Activated CD4-positive, alpha-beta T cell treated with anti-CD3 and anti-CD28 coated beads for 36 hours (primary cell): ENCODE measurements around the gene ANKRD44. TPM values are rescaled to one million over a fixed set of nuclear protein-coding genes. Genes with fewer than 3 reads are reported as not detected.
A peak's percentile ranks its signal among the peaks of the same experiment; 100 is the strongest.

ENCODE experiments used
- ATAC-seq: fragments of 200-7000 bp; cut with Tn5 transposase; one replicate; pipeline ENCODE4 v1.10.0; 2021; ENCODE audit warnings: mild to moderate bottlenecking, moderate library complexity
- CTCF ChIA-PET: fragments of 350-600 bp; sonication (Branson Sonifier 250); formaldehyde crosslinking; loops from one replicate; lab custom pipeline; 2021; ENCODE audit warnings: antibody characterized with exemption; lab: Charles Lee
- POLR2A ChIA-PET: fragments of 350-600 bp; sonication (Branson Sonifier 250); formaldehyde crosslinking; loops from one replicate; lab custom pipeline; 2021; ENCODE audit warnings: antibody characterized with exemption, inconsistent platforms; lab: Charles Lee
- DNase-seq: peaks from one replicate; pipeline ENCODE4 v3.0.0-alpha.2; 2020
- H3K27ac Mint-ChIP-seq: one replicate; pipeline ENCODE4 v1.8.0; 2021; ENCODE audit warnings: mixed read lengths
- H3K27me3 Mint-ChIP-seq: one replicate; pipeline ENCODE4 v1.8.0; 2021; ENCODE audit warnings: mixed read lengths
- H3K36me3 Mint-ChIP-seq: one replicate; pipeline ENCODE4 v1.8.0; 2021; ENCODE audit warnings: low read depth, mixed read lengths
- H3K4me1 Mint-ChIP-seq: one replicate; pipeline ENCODE4 v1.8.0; 2021; ENCODE audit warnings: mixed read lengths
- H3K4me3 Mint-ChIP-seq: one replicate; pipeline ENCODE4 v1.8.0; 2021; ENCODE audit warnings: mild to moderate bottlenecking, moderate library complexity, mixed read lengths
- H3K9me3 Mint-ChIP-seq: one replicate; pipeline ENCODE4 v1.8.0; 2021; ENCODE audit warnings: low read depth, mixed read lengths
- intact Hi-C, 2 experiments: fragments of 100-400 bp; cut with DNase I in 1 of 2; cut with micrococcal nuclease in 1 of 2; formaldehyde crosslinking; loops; one replicate each; pipeline versions ENCODE4 v1.14.2 to v1.15.1; 2022 to 2024; cut with DNase I, micrococcal nuclease
- total RNA-seq, 2 experiments: library from RNA; stranded (reverse); gene quantifications; one replicate each; pipeline ENCODE4 v1.2.3, GENCODE V29; 2021

The ANKRD44 gene
- total RNA-seq, 2 experiments from 2014 or later, result 122 to 181 TPM

- intact Hi-C loops, result loop anchor here in 1 of 2 experiments (2.0 kb wide), 1 partner anchor 37 kb away; no protein-coding TSS in a partner anchor
- Mint-ChIP-seq H3K9me3 (no peaks in the 10 kb centered on the region), H3K4me1 (peaks cover 93% of the 10 kb centered on the region), H3K27me3 (no peaks in the 10 kb centered on the region), H3K36me3 (peaks cover 18% of the 10 kb centered on the region), H3K27ac (peak overlapping the region; percentile 92), H3K4me3 (peak overlapping the region; percentile 51)
- ATAC-seq (no peak), DNase-seq (no peak)
- POLR2A ChIA-PET, result no interaction called here
- CTCF ChIA-PET, result interaction anchor here (1.3 kb wide), 1 partner anchor 73 kb away, joined by 5 read pairs; no protein-coding TSS in a partner anchor
Observed at GRCh38 chr2:197235711-197236110, 74.9 kb downstream of the ANKRD44 start.

- Mint-ChIP-seq H3K4me3 (no peak overlapping the region), H3K36me3 (peaks cover 21% of the 10 kb centered on the region), H3K4me1 (peaks cover 97% of the 10 kb centered on the region), H3K27me3 (no peaks in the 10 kb centered on the region), H3K27ac (peak overlapping the region; percentile 82), H3K9me3 (no peaks in the 10 kb centered on the region)
- intact Hi-C loops, result no loop called here
- ATAC-seq, result no peak
- POLR2A ChIA-PET, result no interaction called here
- CTCF ChIA-PET, result interaction anchor here (0.6 to 1.5 kb wide), 7 partner anchors 10 to 120 kb away, joined by 3 to 6 read pairs (median 4); no protein-coding TSS in a partner anchor
- no peak for DNase-seq
Observed at GRCh38 chr2:197234671-197235191, 75.8 kb downstream of the ANKRD44 start.

GRCh38 chr2:197233473-197233872, 77.1 kb downstream of the ANKRD44 start:
- Mint-ChIP-seq H3K9me3 (no peaks in the 10 kb centered on the region), H3K4me3 (no peak overlapping the region), H3K27ac (peak overlapping the region; percentile 67), H3K36me3 (peaks cover 18% of the 10 kb centered on the region), H3K4me1 (peaks cover 97% of the 10 kb centered on the region), H3K27me3 (no peaks in the 10 kb centered on the region)
- intact Hi-C loops, result no loop called here
- DNase-seq (no peak), ATAC-seq (no peak)
- POLR2A ChIA-PET, result no interaction called here
- CTCF ChIA-PET, result interaction anchor here (0.7 to 1.5 kb wide), 4 partner anchors 9 to 32 kb away, joined by 3 to 6 read pairs (median 4); no protein-coding TSS in a partner anchor

- no peak overlapping the region for H3K27ac Mint-ChIP-seq
- no peak overlapping the region for H3K4me3 Mint-ChIP-seq
- CTCF ChIA-PET, result interaction anchor here (1.1 to 1.8 kb wide), 2 partner anchors 18 to 41 kb away, joined by 3 to 8 read pairs; no protein-coding TSS in a partner anchor
- H3K27me3 Mint-ChIP-seq, result no peaks in the 10 kb centered on the region
- DNase-seq (no peak), ATAC-seq (no peak)
- peaks cover 19% of the 10 kb centered on the region for H3K36me3 Mint-ChIP-seq
- POLR2A ChIA-PET, result interaction anchor here (0.7 kb wide), 1 partner anchor 23 kb away, joined by 5 read pairs; no protein-coding TSS in a partner anchor
- peaks cover 97% of the 10 kb centered on the region for H3K4me1 Mint-ChIP-seq
- intact Hi-C loops, result no loop called here
- H3K9me3 Mint-ChIP-seq, result no peaks in the 10 kb centered on the region
Observed at GRCh38 chr2:197232010-197232409, 78.6 kb downstream of the ANKRD44 start.

GRCh38 chr2:197229509-197230443, 80.8 kb downstream of the ANKRD44 start:
- peaks cover 92% of the 10 kb centered on the region for H3K4me1 Mint-ChIP-seq
- no peak for DNase-seq
- H3K4me3 Mint-ChIP-seq, result no peak overlapping the region
- H3K27me3 Mint-ChIP-seq, result no peaks in the 10 kb centered on the region
- peak overlapping the region; percentile 65 for H3K27ac Mint-ChIP-seq
- ATAC-seq, result no peak
- intact Hi-C loops, result loop anchor here in 1 of 2 experiments (1.0 kb wide), 1 partner anchor 8 kb away; no protein-coding TSS in a partner anchor
- H3K36me3 Mint-ChIP-seq, result peaks cover 20% of the 10 kb centered on the region
- CTCF ChIA-PET, result interaction anchor here (0.6 to 1.8 kb wide), 7 partner anchors 8 to 1067 kb away, joined by 3 to 13 read pairs (median 3); no protein-coding TSS in a partner anchor
- POLR2A ChIA-PET, result interaction anchor here (0.5 kb wide), 1 partner anchor 77 kb away, joined by 3 read pairs; no protein-coding TSS in a partner anchor
- H3K9me3 Mint-ChIP-seq, result no peaks in the 10 kb centered on the region

GRCh38 chr2:197223451-197223850, 87.1 kb downstream of the ANKRD44 start:
- CTCF ChIA-PET, result no interaction called here
- peaks cover 79% of the 10 kb centered on the region for H3K4me1 Mint-ChIP-seq
- intact Hi-C loops, result no loop called here
- no peak overlapping the region for H3K4me3 Mint-ChIP-seq
- DNase-seq, result no peak
- no peaks in the 10 kb centered on the region for H3K27me3 Mint-ChIP-seq
- ATAC-seq, result no peak
- POLR2A ChIA-PET, result no interaction called here
- H3K36me3 Mint-ChIP-seq, result peaks cover 19% of the 10 kb centered on the region
- no peaks in the 10 kb centered on the region for H3K9me3 Mint-ChIP-seq
- peak overlapping the region; percentile 6 for H3K27ac Mint-ChIP-seq

- no peak for ATAC-seq
- POLR2A ChIA-PET, result no interaction called here
- Mint-ChIP-seq H3K4me3 (no peak overlapping the region), H3K27me3 (no peaks in the 10 kb centered on the region), H3K27ac (peak overlapping the region; percentile 65), H3K36me3 (peaks cover 21% of the 10 kb centered on the region), H3K4me1 (peaks cover 83% of the 10 kb centered on the region), H3K9me3 (no peaks in the 10 kb centered on the region)
- no peak for DNase-seq
- intact Hi-C loops, result loop anchor here in 1 of 2 experiments (5.0 to 10.0 kb wide), 2 partner anchors 283 to 965 kb away; partner anchors contain the start of gene HSPE1
- CTCF ChIA-PET, result interaction anchor here (1.2 kb wide), 1 partner anchor 32 kb away, joined by 3 read pairs; no protein-coding TSS in a partner anchor
Observed at GRCh38 chr2:197219636-197220035, 90.9 kb downstream of the ANKRD44 start.

GRCh38 chr2:197217541-197217940, 93.0 kb downstream of the ANKRD44 start:
- DNase-seq (no peak), ATAC-seq (no peak)
- Mint-ChIP-seq H3K9me3 (no peaks in the 10 kb centered on the region), H3K4me3 (peak overlapping the region; percentile 70), H3K27me3 (no peaks in the 10 kb centered on the region), H3K36me3 (peaks cover 19% of the 10 kb centered on the region), H3K27ac (peak overlapping the region; percentile 99), H3K4me1 (peaks cover 88% of the 10 kb centered on the region)
- POLR2A ChIA-PET, result interaction anchor here (0.6 kb wide), 1 partner anchor 17 kb away, joined by 3 read pairs; no protein-coding TSS in a partner anchor
- intact Hi-C loops, result loop anchor here (1.0 to 10.0 kb wide), 6 partner anchors 8 to 963 kb away; partner anchors contain the start of gene HSPE1 (in 1 of the 2)
- CTCF ChIA-PET, result interaction anchor here (0.7 to 1.4 kb wide), 4 partner anchors 16 to 99 kb away, joined by 3 to 4 read pairs (median 3); no protein-coding TSS in a partner anchor

GRCh38 chr2:197216361-197216979, 94.1 kb downstream of the ANKRD44 start:
- intact Hi-C loops, result loop anchor here (1.0 to 10.0 kb wide), 6 partner anchors 19 to 962 kb away; partner anchors contain the start of gene HSPE1 (in 1 of the 2)
- DNase-seq, result no peak
- ChIA-PET POLR2A (interaction anchor here (0.6 kb wide), 2 partner anchors 24 to 290 kb away, joined by 3 to 4 read pairs; no protein-coding TSS in a partner anchor), CTCF (interaction anchor here (0.7 to 2.0 kb wide), 5 partner anchors 12 to 93 kb away, joined by 3 to 5 read pairs (median 4); no protein-coding TSS in a partner anchor)
- peak; percentile 54 for ATAC-seq
- peaks cover 16% of the 10 kb centered on the region for H3K36me3 Mint-ChIP-seq
- H3K27me3 Mint-ChIP-seq, result no peaks in the 10 kb centered on the region
- peaks cover 88% of the 10 kb centered on the region for H3K4me1 Mint-ChIP-seq
- peak overlapping the region; percentile 70 for H3K4me3 Mint-ChIP-seq
- peak overlapping the region; percentile 99 for H3K27ac Mint-ChIP-seq
- H3K9me3 Mint-ChIP-seq, result no peaks in the 10 kb centered on the region

GRCh38 chr2:197215748-197216360, 94.7 kb downstream of the ANKRD44 start:
- CTCF ChIA-PET, result interaction anchor here (0.8 to 2.0 kb wide), 3 partner anchors 12 to 142 kb away, joined by 3 to 5 read pairs (median 3); no protein-coding TSS in a partner anchor
- Mint-ChIP-seq H3K27ac (peak overlapping the region; percentile 99), H3K4me3 (peak overlapping the region; percentile 70), H3K36me3 (peaks cover 16% of the 10 kb centered on the region), H3K27me3 (no peaks in the 10 kb centered on the region), H3K4me1 (peaks cover 91% of the 10 kb centered on the region), H3K9me3 (no peaks in the 10 kb centered on the region)
- DNase-seq, result no peak
- POLR2A ChIA-PET, result no interaction called here
- intact Hi-C loops, result loop anchor here (1.0 to 10.0 kb wide), 6 partner anchors 19 to 961 kb away; partner anchors contain the start of gene HSPE1 (in 1 of the 2)
- peak; percentile 66 for ATAC-seq
